Spleen (tissue), 11 donors: Measurements from ENCODE around the gene ANKRD44. TPM values are rescaled to one million over a fixed set of nuclear protein-coding genes. Genes with fewer than 3 reads are reported as not detected.
A peak's percentile ranks its signal among the peaks of the same experiment; 100 is the strongest.

ENCODE experiments used
- DNase-seq: peaks from one replicate; pipeline ENCODE4 v3.0.0-alpha.2; 2020
- H3K27ac ChIP-seq, 8 donors: fragments of 200-600 bp; sonication (generic) in 7 of 8; 1 replicate in 4 of 8; 2 replicates in 4 of 8; pipeline versions ENCODE4 v1.5.0 to v1.8.0; 2016 to 2021; ENCODE audit warnings: inconsistent platforms in 4 of 8, mild to moderate bottlenecking in 4 of 8, moderate library complexity in 1 of 8
- H3K27me3 ChIP-seq, 7 donors: fragments of 200-600 bp; sonication (generic) in 6 of 7; replicated peaks in 1 of 7; 1 replicate in 4 of 7; 2 replicates in 3 of 7; pipeline versions ENCODE4 v1.5.0 to v1.8.0; 2016 to 2021; ENCODE audit warnings: inconsistent platforms in 3 of 7, mild to moderate bottlenecking in 1 of 7
- H3K36me3 ChIP-seq, 6 donors: fragments of 200-600 bp; sonication (generic) in 5 of 6; 1 replicate in 4 of 6; 2 replicates in 2 of 6; pipeline versions ENCODE4 v1.5.0 to v1.8.0; 2016 to 2021; ENCODE audit warnings: inconsistent platforms in 2 of 6
- H3K4me1 ChIP-seq, 6 donors: fragments of 200-600 bp; sonication (generic) in 5 of 6; 1 replicate in 3 of 6; 2 replicates in 3 of 6; pipeline versions ENCODE4 v1.5.0 to v1.8.0; 2016 to 2021; ENCODE audit warnings: inconsistent platforms in 3 of 6
- H3K4me3 ChIP-seq, 8 donors: fragments of 200-600 bp; sonication (generic) in 7 of 8; 1 replicate in 4 of 8; 2 replicates in 4 of 8; pipeline versions ENCODE4 v1.5.0 to v1.8.0; 2016 to 2021; ENCODE audit warnings: inconsistent platforms in 4 of 8, mild to moderate bottlenecking in 4 of 8, moderate library complexity in 2 of 8
- H3K9me3 ChIP-seq, 8 donors: fragments of 200-600 bp; sonication (generic) in 7 of 8; 1 replicate in 4 of 8; 2 replicates in 4 of 8; pipeline versions ENCODE4 v1.5.0 to v1.8.0; 2016 to 2021; ENCODE audit warnings: inconsistent platforms in 4 of 8
- CTCF ChIP-seq, 11 experiments: fragments of 200-600 bp in 7 of 11; fragments of 450-650 bp in 4 of 11; sonication (generic) in 4 of 11; IDR thresholded peaks in 8 of 11; conservative IDR thresholded peaks in 3 of 11; 1 replicate in 7 of 11; 2 replicates in 4 of 11; pipeline versions ENCODE4 v1.4.0 to v1.8.0; 2016 to 2021; ENCODE audit warnings: antibody characterized with exemption in 11 of 11, inconsistent platforms in 4 of 11, mild to moderate bottlenecking in 1 of 11
- POLR2A ChIP-seq, 3 donors: fragments of 450-650 bp; IDR thresholded peaks; one replicate each; pipeline ENCODE4 v1.5.1; 2017; ENCODE audit warnings: antibody characterized with exemption in 3 of 3, mild to moderate bottlenecking in 1 of 3
- POLR2AphosphoS5 ChIP-seq, 3 donors: sonication (generic); formaldehyde crosslinking; IDR thresholded peaks; one replicate each; pipeline ENCODE4 v1.5.1; 2017; ENCODE audit warnings: antibody characterized with exemption in 3 of 3
- WGBS, 5 donors: extraction: QIAGEN DNeasy Blood & Tissue Kit in 3 of 5; methylation state at CpG; one replicate each; pipeline versions ENCODE4 v1.1.5 to v1.1.7; 2013 to 2018; 5-methylcytosine and 5-hydroxymethylcytosine counted together
- intact Hi-C: fragments of 100-400 bp; cut with DNase I; formaldehyde crosslinking; loops from one replicate; pipeline ENCODE4 v1.15.0; 2023; ENCODE audit warnings: low total_unique reads
- polyA plus RNA-seq, 3 donors: library from polyadenylated mRNA; stranded (reverse); fragments of 200-250 nt; gene quantifications; one replicate each; pipeline ENCODE4 v1.2.1, GENCODE V29; 2013
- total RNA-seq, 7 donors: library from RNA; depleted of rRNA in 3 of 7; stranded (reverse); fragments of >200 nt in 3 of 7; fragmentation: NEBNext Ultra II Directional in 4 of 7; extraction: Animal tissue kit (Norgen Biotek cat#: 25700) in 4 of 7; gene quantifications; one replicate each; pipeline versions ENCODE4 v1.1.0 to v1.2.1, GENCODE V29; 2016 to 2021
- donor health status: healthy with polysubstance abuse.
- donor health status: DM: no; HTN: no; CAD: no; lungs with moderate emphysema.
- donor health status: DM: no; HTN: no; CAD: no.
- donor health status: Bipolar disorder and iron deficiency.
- donor health status: healthy.
- donor health status: DM: no; HTN: no; CAD: no.
- donor health status: DM: yes; HTN: yes; CAD: no.

ANKRD44 gene
- total and polyA plus RNA-seq, 10 donors: 16.0 to 183 (median 140) TPM

- WGBS, 5 donors: 89 to 98% (median 96%) methylated on average over 5 of the region's 5 CpGs
- no peak for DNase-seq
- H3K27ac ChIP-seq: peak overlapping the region in 4 of 8 donors; percentile 5 to 68 (median 60)
These were observed 325.7 kb downstream of the ANKRD44 start for GRCh38 chr2:196984903-196985302.

GRCh38 chr2:196983934-196984333 lies 326.6 kb downstream of the ANKRD44 start:
- no peak for TF ChIP-seq CTCF (IDR thresholded peaks at IDR 0.05 in 8 of 11, conservative IDR thresholded peaks at IDR 0.05 in 3 of 11)
- TF ChIP-seq POLR2A (IDR thresholded peaks at IDR 0.05): no peak
- peak in 1 of 3 donors; percentile 27 for TF ChIP-seq POLR2AphosphoS5 (IDR thresholded peaks at IDR 0.05)
- Histone ChIP-seq H3K4me1 (peaks cover 3 to 45% (median 16%) of the 10 kb centered on the region in 6 donors), H3K36me3 (peaks cover 0 to 20% (median 0%) of the 10 kb centered on the region in 6 donors), H3K9me3 (no peaks in the 10 kb centered on the region), H3K4me3 (no peak overlapping the region), H3K27ac (peak overlapping the region in 4 of 8 donors; percentile 28 to 68 (median 60)), H3K27me3 (no peaks in the 10 kb centered on the region)
- 55 to 93% (median 77%) methylated on average over 3 of the region's 3 CpGs for WGBS, 5 donors
- DNase-seq: no peak
- intact Hi-C loops: no loop called here

More at GRCh38 chr2:196984903-196985302, 325.7 kb downstream of the ANKRD44 start:
- Histone ChIP-seq H3K36me3 (peaks cover 0 to 30% (median 0%) of the 10 kb centered on the region in 6 donors), H3K4me3 (no peak overlapping the region), H3K9me3 (no peaks in the 10 kb centered on the region), H3K27me3 (no peaks in the 10 kb centered on the region), H3K4me1 (peaks cover 3 to 55% (median 25%) of the 10 kb centered on the region in 6 donors)
- TF ChIP-seq POLR2A (IDR thresholded peaks at IDR 0.05) (no peak), POLR2AphosphoS5 (IDR thresholded peaks at IDR 0.05) (peak in 2 of 3 donors; percentile 17 to 33)
- intact Hi-C loops: no loop called here

GRCh38 chr2:196980473-196980872 lies 330.1 kb downstream of the ANKRD44 start:
- Histone ChIP-seq H3K27me3 (no peaks in the 10 kb centered on the region), H3K27ac (no peak overlapping the region), H3K4me1 (peaks cover 0 to 21% (median 0%) of the 10 kb centered on the region in 6 donors), H3K4me3 (no peak overlapping the region), H3K36me3 (peaks cover 0 to 10% (median 0%) of the 10 kb centered on the region in 6 donors), H3K9me3 (no peaks in the 10 kb centered on the region)
- WGBS, 5 donors: 58 to 78% (median 71%) methylated on average over 3 of the region's 3 CpGs
- DNase-seq: no peak
- intact Hi-C loops: no loop called here
- TF ChIP-seq POLR2AphosphoS5 (IDR thresholded peaks at IDR 0.05) (no peak), POLR2A (IDR thresholded peaks at IDR 0.05) (no peak), CTCF (IDR thresholded peaks at IDR 0.05 in 8 of 11, conservative IDR thresholded peaks at IDR 0.05 in 3 of 11) (no peak)

- Histone ChIP-seq H3K4me3 (no peak overlapping the region), H3K4me1 (peaks cover 0 to 18% (median 0%) of the 10 kb centered on the region in 6 donors), H3K27ac (no peak overlapping the region), H3K36me3 (peaks cover 0 to 6% (median 0%) of the 10 kb centered on the region in 6 donors), H3K9me3 (no peaks in the 10 kb centered on the region), H3K27me3 (no peaks in the 10 kb centered on the region)
- intact Hi-C loops: no loop called here
- 71 to 90% (median 83%) methylated on average over 1 of the region's 1 CpG for WGBS, 5 donors
- TF ChIP-seq POLR2AphosphoS5 (IDR thresholded peaks at IDR 0.05) (no peak), CTCF (IDR thresholded peaks at IDR 0.05 in 8 of 11, conservative IDR thresholded peaks at IDR 0.05 in 3 of 11) (no peak), POLR2A (IDR thresholded peaks at IDR 0.05) (no peak)
- DNase-seq: no peak
These were observed 330.6 kb downstream of the ANKRD44 start for GRCh38 chr2:196980001-196980400.
